GM18511 (cell line): Measurements from ENCODE around the gene PARP1.

Experiments
- ATAC-seq: cut with Tn5 transposase; IDR thresholded peaks from one replicate; pipeline ENCODE4 v1.9.1; 2021; ENCODE audit warnings: mild to moderate bottlenecking, moderate library complexity; ENCODE audit not compliant: unreplicated experiment

PARP1 gene

GRCh38 chr1:226408285-226409184, 642 bp upstream of the PARP1 start:
- ATAC-seq, result no peak

GRCh38 chr1:226407199-226407496, 745 bp downstream of the PARP1 start:
- no peak for ATAC-seq

- ATAC-seq, result no peak
Measured at GRCh38 chr1:226406401-226406881, 1.5 kb downstream of the PARP1 start.

GRCh38 chr1:226405411-226405988, 2.4 kb downstream of the PARP1 start:
- ATAC-seq, result no peak

- ATAC-seq, result no peak
Measured at GRCh38 chr1:226404904-226405222, 3.0 kb downstream of the PARP1 start.

GRCh38 chr1:226404063-226404903, 3.6 kb downstream of the PARP1 start:
- no peak for ATAC-seq

- ATAC-seq, result no peak
Measured at GRCh38 chr1:226403201-226404034, 4.5 kb downstream of the PARP1 start.

- no peak for ATAC-seq
Measured at GRCh38 chr1:226402739-226403165, 5.1 kb downstream of the PARP1 start.

- no peak for ATAC-seq
Measured at GRCh38 chr1:226401355-226402303, 6.3 kb downstream of the PARP1 start.

GRCh38 chr1:226400519-226401354, 7.2 kb downstream of the PARP1 start:
- no peak for ATAC-seq

- no peak for ATAC-seq
Measured at GRCh38 chr1:226397955-226398636, 9.8 kb downstream of the PARP1 start.

GRCh38 chr1:226397011-226397926, 10.6 kb downstream of the PARP1 start:
- no peak for ATAC-seq

- ATAC-seq, result no peak
Measured at GRCh38 chr1:226395753-226396152, 12.1 kb downstream of the PARP1 start.

GRCh38 chr1:226394462-226394861, 13.4 kb downstream of the PARP1 start:
- ATAC-seq, result no peak

- no peak for ATAC-seq
Measured at GRCh38 chr1:226390681-226391080, 17.2 kb downstream of the PARP1 start.

GRCh38 chr1:226388131-226388530, 19.8 kb downstream of the PARP1 start:
- ATAC-seq, result no peak

- ATAC-seq, result no peak
Measured at GRCh38 chr1:226384717-226385116, 23.2 kb downstream of the PARP1 start.
